ENCODE measurements around the gene TLE5.

The TLE5 gene

GRCh38 chr19:3062165-3063105 lies at the start of gene TLE5:
TLE5 (minus strand) TSS chr19:3062495; CDS start chr19:3062200, 295 bp downstream.
- peak; percentile 42 to 50 for DNase-seq (ENCODE audit: low read depth in 2 of 2)

- no peak for DNase-seq (ENCODE audit: low read depth in 2 of 2)
Measured at GRCh38 chr19:3111586-3112247, 49.4 kb upstream of the TLE5 start.

- DNase-seq (ENCODE audit: low read depth in 2 of 2), result no peak
Measured at GRCh38 chr19:3110126-3110825, 48.0 kb upstream of the TLE5 start.

- no peak for DNase-seq (ENCODE audit: low read depth in 2 of 2)
Measured at GRCh38 chr19:3109491-3109890, 47.2 kb upstream of the TLE5 start.

- peak; percentile 61 to 62 for DNase-seq (ENCODE audit: low read depth in 2 of 2)
Measured at GRCh38 chr19:3108775-3109174, 46.5 kb upstream of the TLE5 start.

GRCh38 chr19:3107658-3108057 lies 45.4 kb upstream of the TLE5 start:
- DNase-seq (ENCODE audit: low read depth in 2 of 2), result no peak

GRCh38 chr19:3106509-3107141 lies 44.3 kb upstream of the TLE5 start:
- DNase-seq (ENCODE audit: low read depth in 2 of 2), result no peak

GRCh38 chr19:3105641-3106508 lies 43.6 kb upstream of the TLE5 start:
- no peak for DNase-seq (ENCODE audit: low read depth in 2 of 2)

GRCh38 chr19:3104708-3104983 lies 42.4 kb upstream of the TLE5 start:
- DNase-seq (ENCODE audit: low read depth in 2 of 2), result no peak

- no peak for DNase-seq (ENCODE audit: low read depth in 2 of 2)
Measured at GRCh38 chr19:3102239-3103140, 40.2 kb upstream of the TLE5 start.

- DNase-seq (ENCODE audit: low read depth in 2 of 2), result no peak
Measured at GRCh38 chr19:3100747-3101730, 38.7 kb upstream of the TLE5 start.

- no peak for DNase-seq (ENCODE audit: low read depth in 2 of 2)
Measured at GRCh38 chr19:3100331-3100730, 38.0 kb upstream of the TLE5 start.

GRCh38 chr19:3099347-3100145 lies 37.3 kb upstream of the TLE5 start:
- no peak for DNase-seq (ENCODE audit: low read depth in 2 of 2)

GRCh38 chr19:3098515-3099346 lies 36.4 kb upstream of the TLE5 start:
- DNase-seq (ENCODE audit: low read depth in 2 of 2), result no peak

GRCh38 chr19:3098141-3098514 lies 35.8 kb upstream of the TLE5 start:
- DNase-seq (ENCODE audit: low read depth in 2 of 2), result no peak

- DNase-seq (ENCODE audit: low read depth in 2 of 2), result no peak
Measured at GRCh38 chr19:3097442-3097871, 35.2 kb upstream of the TLE5 start.

- DNase-seq (ENCODE audit: low read depth in 2 of 2), result no peak
Measured at GRCh38 chr19:3096902-3097326, 34.6 kb upstream of the TLE5 start.
